ENCODE data around the gene SEBOX. TPM values are rescaled to one million over a fixed set of nuclear protein-coding genes. Genes with fewer than 3 reads are reported as not detected.
A peak's percentile ranks its signal among the peaks of the same experiment; 100 is the strongest.

The SEBOX gene
- total and polyA plus RNA-seq, 2 donors (not counting 1 experiment from before 2014, with no cell fraction given), result not detected

GRCh38 chr17:28318759-28319597, 46.0 kb downstream of the SEBOX start, which contains the start of gene TMEM97:
TSS of gene TMEM97 (plus strand) at chr17:28319200. CDS start at chr17:28319240, 40 bp downstream.
- Histone ChIP-seq H3K27ac (ENCODE audit: insufficient read depth, low read length) (peak within 1 kb of the TSS; percentile 75), H3K79me2 (ENCODE audit: control insufficient read depth, insufficient read depth, low read length) (peaks cover 3% of the 10 kb centered on the region), H3K4me2 (ENCODE audit: extremely low read depth, insufficient read depth, low read length) (peak within 1 kb of the TSS; percentile 97), H3K9ac (ENCODE audit: insufficient read depth, low read length) (peak within 1 kb of the TSS; percentile 73), H3K4me3 (replicated peaks in 1 of 4; ENCODE audit: control extremely low read depth in 1 of 4, insufficient read depth in 1 of 4, low read depth in 3 of 4, low read length in 4 of 4) (peak within 1 kb of the TSS; percentile 64 to 82 (median 78)), H3K27me3 (ENCODE audit: control insufficient read depth, insufficient read depth, low read length) (no peaks in the 10 kb centered on the region), H4K20me1 (ENCODE audit: control insufficient read depth, extremely low read depth, insufficient read depth, low read length) (no peaks in the 10 kb centered on the region), H2AFZ (ENCODE audit: low read length) (peak within 1 kb of the TSS; percentile 93), H3K36me3 (ENCODE audit: control insufficient read depth, insufficient read depth, low read length) (no peaks in the 10 kb centered on the region), H3K4me1 (ENCODE audit: control insufficient read depth, extremely low read depth, insufficient read depth, low read length) (peaks cover 11% of the 10 kb centered on the region), H3K9me3 (ENCODE audit: control insufficient read depth, insufficient read depth, low read depth, low read length) (no peaks in the 10 kb centered on the region)
- peak; percentile 96 to 97 for DNase-seq (ENCODE audit: low read depth in 2 of 2)
- TF ChIP-seq EZH2 (IDR thresholded peaks at IDR 0.05; ENCODE audit: low read length, missing control alignments), result no peak
- TF ChIP-seq CTCF (conservative IDR thresholded peaks at IDR 0.05 in 1 of 2, IDR thresholded peaks at IDR 0.05 in 1 of 2; ENCODE audit: low read depth in 1 of 2, low read length in 2 of 2), result peak; percentile 8 to 18

- DNase-seq (ENCODE audit: low read depth in 2 of 2), result no peak
- H3K4me2 ChIP-seq (ENCODE audit: extremely low read depth, insufficient read depth, low read length), result peak overlapping the region; percentile 75
- no peaks in the 10 kb centered on the region for H4K20me1 ChIP-seq (ENCODE audit: control insufficient read depth, extremely low read depth, insufficient read depth, low read length)
- no peak overlapping the region for H3K27ac ChIP-seq (ENCODE audit: insufficient read depth, low read length)
- H3K9me3 ChIP-seq (ENCODE audit: control insufficient read depth, insufficient read depth, low read depth, low read length), result no peaks in the 10 kb centered on the region
- peaks cover 11% of the 10 kb centered on the region for H3K4me1 ChIP-seq (ENCODE audit: control insufficient read depth, extremely low read depth, insufficient read depth, low read length)
- peak overlapping the region; percentile 40 to 81 (median 70) for H3K4me3 ChIP-seq (replicated peaks in 1 of 4; ENCODE audit: control extremely low read depth in 1 of 4, insufficient read depth in 1 of 4, low read depth in 3 of 4, low read length in 4 of 4)
- H3K27me3 ChIP-seq (ENCODE audit: control insufficient read depth, insufficient read depth, low read length), result no peaks in the 10 kb centered on the region
- H3K79me2 ChIP-seq (ENCODE audit: control insufficient read depth, insufficient read depth, low read length), result peaks cover 3% of the 10 kb centered on the region
- TF ChIP-seq CTCF (conservative IDR thresholded peaks at IDR 0.05 in 1 of 2, IDR thresholded peaks at IDR 0.05 in 1 of 2; ENCODE audit: low read depth in 1 of 2, low read length in 2 of 2), result no peak
- no peak for TF ChIP-seq EZH2 (IDR thresholded peaks at IDR 0.05; ENCODE audit: low read length, missing control alignments)
- no peak overlapping the region for H3K9ac ChIP-seq (ENCODE audit: insufficient read depth, low read length)
- H3K36me3 ChIP-seq (ENCODE audit: control insufficient read depth, insufficient read depth, low read length), result no peaks in the 10 kb centered on the region
- peak overlapping the region; percentile 80 for H2AFZ ChIP-seq (ENCODE audit: low read length)
Observed at GRCh38 chr17:28317966-28318758, 46.8 kb downstream of the SEBOX start.

Data from fibroblast of lung (primary cell).